ENCODE measurements around the gene PRKCA.

GRCh38 chr17:66387392-66387981 lies 85.1 kb downstream of the PRKCA start:
- TF ChIP-seq CTCF (IDR thresholded peaks at IDR 0.05; ENCODE audit: low read depth, low read length), result no peak
- no peak for TF ChIP-seq POLR2A (IDR thresholded peaks at IDR 0.05; ENCODE audit: extremely low read depth, insufficient read length)
- TF ChIP-seq MAX (IDR thresholded peaks at IDR 0.05; ENCODE audit: low read depth, low read length), result no peak

All from NB4 (cell line).